ENCODE measurements around the gene PHF1.
A peak's percentile ranks its signal among the peaks of the same experiment; 100 is the strongest.

PHF1 gene

DNA sequence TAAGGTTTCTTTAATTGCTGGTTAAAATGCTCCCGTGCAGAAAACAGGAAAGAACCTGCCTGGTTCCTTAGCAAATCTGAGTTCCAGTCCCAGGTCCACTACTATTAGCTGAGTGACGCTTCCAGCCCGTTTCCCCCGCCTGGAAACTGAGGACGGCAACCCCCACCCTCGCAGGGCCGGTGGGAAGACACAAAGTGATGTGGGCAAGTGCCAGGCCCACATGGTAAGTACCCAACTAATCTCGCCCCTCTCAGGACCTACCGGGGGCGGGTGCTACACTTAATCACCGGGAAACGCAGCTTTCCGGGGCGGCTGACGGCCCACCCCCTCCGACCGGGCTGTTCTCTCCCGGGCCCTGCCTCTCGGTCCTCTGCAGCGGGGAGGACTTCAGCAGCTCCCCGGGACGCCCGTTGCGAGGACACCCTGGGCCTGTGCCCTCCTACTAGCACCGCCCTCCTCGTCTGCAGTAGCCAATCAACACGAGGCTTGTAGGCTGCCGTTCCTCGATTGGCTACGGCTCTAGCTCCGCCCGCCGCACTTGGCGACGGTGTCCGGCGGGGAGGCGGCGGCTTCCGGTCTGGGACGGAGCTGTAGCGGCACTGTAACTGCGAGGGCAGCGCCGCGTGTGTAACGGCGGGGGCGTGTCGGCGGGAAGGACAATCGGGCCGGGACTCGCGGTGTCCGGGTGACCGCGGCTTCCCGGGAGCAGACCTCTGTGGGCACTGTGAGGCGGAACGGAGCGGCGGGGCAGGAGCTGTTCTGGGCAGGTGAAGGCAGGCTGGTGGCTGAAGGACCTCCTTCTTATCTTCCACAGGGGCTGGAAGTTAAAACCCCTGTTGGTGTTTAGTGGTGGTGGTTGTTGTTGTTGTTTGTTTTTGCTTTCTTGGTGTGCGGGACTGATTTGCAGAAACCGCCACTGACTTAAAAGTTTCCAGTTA, 43.5 kb downstream of the PHF1 start, which contains the start of gene ZBTB9 (continued):
- TF ChIP-seq, protein P1, sequence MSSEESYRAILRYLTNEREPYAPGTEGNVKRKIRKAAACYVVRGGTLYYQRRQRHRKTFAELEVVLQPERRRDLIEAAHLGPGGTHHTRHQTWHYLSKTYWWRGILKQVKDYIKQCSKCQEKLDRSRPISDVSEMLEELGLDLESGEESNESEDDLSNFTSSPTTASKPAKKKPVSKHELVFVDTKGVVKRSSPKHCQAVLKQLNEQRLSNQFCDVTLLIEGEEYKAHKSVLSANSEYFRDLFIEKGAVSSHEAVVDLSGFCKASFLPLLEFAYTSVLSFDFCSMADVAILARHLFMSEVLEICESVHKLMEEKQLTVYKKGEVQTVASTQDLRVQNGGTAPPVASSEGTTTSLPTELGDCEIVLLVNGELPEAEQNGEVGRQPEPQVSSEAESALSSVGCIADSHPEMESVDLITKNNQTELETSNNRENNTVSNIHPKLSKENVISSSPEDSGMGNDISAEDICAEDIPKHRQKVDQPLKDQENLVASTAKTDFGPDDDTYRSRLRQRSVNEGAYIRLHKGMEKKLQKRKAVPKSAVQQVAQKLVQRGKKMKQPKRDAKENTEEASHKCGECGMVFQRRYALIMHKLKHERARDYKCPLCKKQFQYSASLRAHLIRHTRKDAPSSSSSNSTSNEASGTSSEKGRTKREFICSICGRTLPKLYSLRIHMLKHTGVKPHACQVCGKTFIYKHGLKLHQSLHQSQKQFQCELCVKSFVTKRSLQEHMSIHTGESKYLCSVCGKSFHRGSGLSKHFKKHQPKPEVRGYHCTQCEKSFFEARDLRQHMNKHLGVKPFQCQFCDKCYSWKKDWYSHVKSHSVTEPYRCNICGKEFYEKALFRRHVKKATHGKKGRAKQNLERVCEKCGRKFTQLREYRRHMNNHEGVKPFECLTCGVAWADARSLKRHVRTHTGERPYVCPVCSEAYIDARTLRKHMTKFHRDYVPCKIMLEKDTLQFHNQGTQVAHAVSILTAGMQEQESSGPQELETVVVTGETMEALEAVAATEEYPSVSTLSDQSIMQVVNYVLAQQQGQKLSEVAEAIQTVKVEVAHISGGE (tag by site-specific recombination; conservative IDR thresholded peaks at IDR 0.05; ENCODE audit: low read depth) = peak; percentile 88
- TF ChIP-seq ZNF777 (tag by site-specific recombination; IDR thresholded peaks at IDR 0.05; ENCODE audit: borderline replicate concordance) = no peak
- no peak for TF ChIP-seq ZNF274 (IDR thresholded peaks at IDR 0.05; ENCODE audit: low read length)
- TF ChIP-seq ZNF274 (tag by site-specific recombination; IDR thresholded peaks at IDR 0.05; ENCODE audit: borderline replicate concordance) = no peak
- peak; percentile 14 for TF ChIP-seq ZNF660 (tag by site-specific recombination; IDR thresholded peaks at IDR 0.05)
- peak; percentile 85 for TF ChIP-seq ZEB2 (tag by site-specific recombination; IDR thresholded peaks at IDR 0.05)
- TF ChIP-seq, protein P2, sequence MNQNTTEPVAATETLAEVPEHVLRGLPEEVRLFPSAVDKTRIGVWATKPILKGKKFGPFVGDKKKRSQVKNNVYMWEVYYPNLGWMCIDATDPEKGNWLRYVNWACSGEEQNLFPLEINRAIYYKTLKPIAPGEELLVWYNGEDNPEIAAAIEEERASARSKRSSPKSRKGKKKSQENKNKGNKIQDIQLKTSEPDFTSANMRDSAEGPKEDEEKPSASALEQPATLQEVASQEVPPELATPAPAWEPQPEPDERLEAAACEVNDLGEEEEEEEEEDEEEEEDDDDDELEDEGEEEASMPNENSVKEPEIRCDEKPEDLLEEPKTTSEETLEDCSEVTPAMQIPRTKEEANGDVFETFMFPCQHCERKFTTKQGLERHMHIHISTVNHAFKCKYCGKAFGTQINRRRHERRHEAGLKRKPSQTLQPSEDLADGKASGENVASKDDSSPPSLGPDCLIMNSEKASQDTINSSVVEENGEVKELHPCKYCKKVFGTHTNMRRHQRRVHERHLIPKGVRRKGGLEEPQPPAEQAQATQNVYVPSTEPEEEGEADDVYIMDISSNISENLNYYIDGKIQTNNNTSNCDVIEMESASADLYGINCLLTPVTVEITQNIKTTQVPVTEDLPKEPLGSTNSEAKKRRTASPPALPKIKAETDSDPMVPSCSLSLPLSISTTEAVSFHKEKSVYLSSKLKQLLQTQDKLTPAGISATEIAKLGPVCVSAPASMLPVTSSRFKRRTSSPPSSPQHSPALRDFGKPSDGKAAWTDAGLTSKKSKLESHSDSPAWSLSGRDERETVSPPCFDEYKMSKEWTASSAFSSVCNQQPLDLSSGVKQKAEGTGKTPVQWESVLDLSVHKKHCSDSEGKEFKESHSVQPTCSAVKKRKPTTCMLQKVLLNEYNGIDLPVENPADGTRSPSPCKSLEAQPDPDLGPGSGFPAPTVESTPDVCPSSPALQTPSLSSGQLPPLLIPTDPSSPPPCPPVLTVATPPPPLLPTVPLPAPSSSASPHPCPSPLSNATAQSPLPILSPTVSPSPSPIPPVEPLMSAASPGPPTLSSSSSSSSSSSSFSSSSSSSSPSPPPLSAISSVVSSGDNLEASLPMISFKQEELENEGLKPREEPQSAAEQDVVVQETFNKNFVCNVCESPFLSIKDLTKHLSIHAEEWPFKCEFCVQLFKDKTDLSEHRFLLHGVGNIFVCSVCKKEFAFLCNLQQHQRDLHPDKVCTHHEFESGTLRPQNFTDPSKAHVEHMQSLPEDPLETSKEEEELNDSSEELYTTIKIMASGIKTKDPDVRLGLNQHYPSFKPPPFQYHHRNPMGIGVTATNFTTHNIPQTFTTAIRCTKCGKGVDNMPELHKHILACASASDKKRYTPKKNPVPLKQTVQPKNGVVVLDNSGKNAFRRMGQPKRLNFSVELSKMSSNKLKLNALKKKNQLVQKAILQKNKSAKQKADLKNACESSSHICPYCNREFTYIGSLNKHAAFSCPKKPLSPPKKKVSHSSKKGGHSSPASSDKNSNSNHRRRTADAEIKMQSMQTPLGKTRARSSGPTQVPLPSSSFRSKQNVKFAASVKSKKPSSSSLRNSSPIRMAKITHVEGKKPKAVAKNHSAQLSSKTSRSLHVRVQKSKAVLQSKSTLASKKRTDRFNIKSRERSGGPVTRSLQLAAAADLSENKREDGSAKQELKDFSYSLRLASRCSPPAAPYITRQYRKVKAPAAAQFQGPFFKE (tag by site-specific recombination; IDR thresholded peaks at IDR 0.05; ENCODE audit: borderline replicate concordance) = no peak
- TF ChIP-seq ZNF146 (tag by site-specific recombination; IDR thresholded peaks at IDR 0.05) = no peak
- TF ChIP-seq, protein P3, sequence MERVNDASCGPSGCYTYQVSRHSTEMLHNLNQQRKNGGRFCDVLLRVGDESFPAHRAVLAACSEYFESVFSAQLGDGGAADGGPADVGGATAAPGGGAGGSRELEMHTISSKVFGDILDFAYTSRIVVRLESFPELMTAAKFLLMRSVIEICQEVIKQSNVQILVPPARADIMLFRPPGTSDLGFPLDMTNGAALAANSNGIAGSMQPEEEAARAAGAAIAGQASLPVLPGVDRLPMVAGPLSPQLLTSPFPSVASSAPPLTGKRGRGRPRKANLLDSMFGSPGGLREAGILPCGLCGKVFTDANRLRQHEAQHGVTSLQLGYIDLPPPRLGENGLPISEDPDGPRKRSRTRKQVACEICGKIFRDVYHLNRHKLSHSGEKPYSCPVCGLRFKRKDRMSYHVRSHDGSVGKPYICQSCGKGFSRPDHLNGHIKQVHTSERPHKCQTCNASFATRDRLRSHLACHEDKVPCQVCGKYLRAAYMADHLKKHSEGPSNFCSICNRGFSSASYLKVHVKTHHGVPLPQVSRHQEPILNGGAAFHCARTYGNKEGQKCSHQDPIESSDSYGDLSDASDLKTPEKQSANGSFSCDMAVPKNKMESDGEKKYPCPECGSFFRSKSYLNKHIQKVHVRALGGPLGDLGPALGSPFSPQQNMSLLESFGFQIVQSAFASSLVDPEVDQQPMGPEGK (tag by site-specific recombination; IDR thresholded peaks at IDR 0.05) = peak; percentile 98
- no peak for TF ChIP-seq ZNF544 (tag by site-specific recombination; IDR thresholded peaks at IDR 0.05)
- no peak for TF ChIP-seq HOXA7 (CRISPR knock-in tag; IDR thresholded peaks at IDR 0.05; ENCODE audit: borderline replicate concordance)
- TF ChIP-seq ZNF610 (tag by site-specific recombination; IDR thresholded peaks at IDR 0.05; ENCODE audit: borderline replicate concordance) = peak; percentile 56
- TF ChIP-seq ZBTB17 (tag by site-specific recombination; IDR thresholded peaks at IDR 0.05) = peak; percentile 83
- no peak for TF ChIP-seq YY2 (tag by site-specific recombination; IDR thresholded peaks at IDR 0.05)
- no peak for TF ChIP-seq ZNF791 (tag by site-specific recombination; IDR thresholded peaks at IDR 0.05)
- TF ChIP-seq ZNF792 (tag by site-specific recombination; IDR thresholded peaks at IDR 0.05) = no peak
- TF ChIP-seq, protein P4, sequence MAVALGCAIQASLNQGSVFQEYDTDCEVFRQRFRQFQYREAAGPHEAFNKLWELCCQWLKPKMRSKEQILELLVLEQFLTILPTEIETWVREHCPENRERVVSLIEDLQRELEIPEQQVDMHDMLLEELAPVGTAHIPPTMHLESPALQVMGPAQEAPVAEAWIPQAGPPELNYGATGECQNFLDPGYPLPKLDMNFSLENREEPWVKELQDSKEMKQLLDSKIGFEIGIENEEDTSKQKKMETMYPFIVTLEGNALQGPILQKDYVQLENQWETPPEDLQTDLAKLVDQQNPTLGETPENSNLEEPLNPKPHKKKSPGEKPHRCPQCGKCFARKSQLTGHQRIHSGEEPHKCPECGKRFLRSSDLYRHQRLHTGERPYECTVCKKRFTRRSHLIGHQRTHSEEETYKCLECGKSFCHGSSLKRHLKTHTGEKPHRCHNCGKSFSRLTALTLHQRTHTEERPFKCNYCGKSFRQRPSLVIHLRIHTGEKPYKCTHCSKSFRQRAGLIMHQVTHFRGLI (tag by site-specific recombination; IDR thresholded peaks at IDR 0.05) = no peak
- no peak for TF ChIP-seq GFI1B (tag by site-specific recombination; IDR thresholded peaks at IDR 0.05)
- TF ChIP-seq, protein P5, sequence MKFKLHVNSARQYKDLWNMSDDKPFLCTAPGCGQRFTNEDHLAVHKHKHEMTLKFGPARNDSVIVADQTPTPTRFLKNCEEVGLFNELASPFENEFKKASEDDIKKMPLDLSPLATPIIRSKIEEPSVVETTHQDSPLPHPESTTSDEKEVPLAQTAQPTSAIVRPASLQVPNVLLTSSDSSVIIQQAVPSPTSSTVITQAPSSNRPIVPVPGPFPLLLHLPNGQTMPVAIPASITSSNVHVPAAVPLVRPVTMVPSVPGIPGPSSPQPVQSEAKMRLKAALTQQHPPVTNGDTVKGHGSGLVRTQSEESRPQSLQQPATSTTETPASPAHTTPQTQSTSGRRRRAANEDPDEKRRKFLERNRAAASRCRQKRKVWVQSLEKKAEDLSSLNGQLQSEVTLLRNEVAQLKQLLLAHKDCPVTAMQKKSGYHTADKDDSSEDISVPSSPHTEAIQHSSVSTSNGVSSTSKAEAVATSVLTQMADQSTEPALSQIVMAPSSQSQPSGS (tag by site-specific recombination; IDR thresholded peaks at IDR 0.05; ENCODE audit: low read depth) = no peak
- TF ChIP-seq WT1 (tag by site-specific recombination; IDR thresholded peaks at IDR 0.05) = peak; percentile 62; the same call in 1 of the 2 replicates
- peak; percentile 88 for TF ChIP-seq ZBTB8A (tag by site-specific recombination; IDR thresholded peaks at IDR 0.05)
- TF ChIP-seq TCF7L2 (IDR thresholded peaks at IDR 0.05; ENCODE audit: borderline replicate concordance, low read depth, low read length) = no peak
- 0 out of 2 replicates have a peak, but pooled peaks have one; percentile 18 for TF ChIP-seq MZF1 (tag by site-specific recombination; IDR thresholded peaks at IDR 0.05; ENCODE audit: borderline replicate concordance)
- TF ChIP-seq ZNF211 (tag by site-specific recombination; IDR thresholded peaks at IDR 0.05; ENCODE audit: low read depth) = no peak
- TF ChIP-seq ZNF747 (tag by site-specific recombination; IDR thresholded peaks at IDR 0.05) = no peak
